GM19238 (cell line): ENCODE measurements around the gene HJV.

Experiments
- DNase-seq: peaks from one replicate; pipeline ENCODE4 v3.0.0; 2011; ENCODE audit warnings: low spot score; ENCODE audit not compliant: insufficient read length

HJV gene

GRCh38 chr1:145977016-145977415 lies 44.5 kb downstream of the HJV start:
- no peak for DNase-seq

DNA sequence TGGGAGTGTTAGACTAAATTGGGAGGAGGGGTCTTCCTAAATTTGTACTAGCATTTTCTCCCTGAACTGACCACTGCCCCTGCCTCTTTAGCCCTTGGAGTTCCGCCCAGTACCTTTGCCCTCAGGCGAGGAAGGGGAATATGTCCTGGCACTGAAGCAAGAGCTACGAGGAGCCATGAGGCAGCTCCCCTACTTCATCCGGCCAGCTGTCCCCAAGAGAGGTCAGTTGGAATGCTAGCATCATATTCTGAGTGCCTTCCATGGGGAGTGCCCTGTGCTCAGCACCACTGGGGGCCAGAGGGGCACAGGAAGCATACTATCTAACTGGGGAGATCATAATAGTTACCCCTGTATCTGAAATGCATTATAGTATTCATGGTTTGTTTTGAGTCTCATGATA lies 46.3 kb downstream of the HJV start:
- DNase-seq = no peak

DNA sequence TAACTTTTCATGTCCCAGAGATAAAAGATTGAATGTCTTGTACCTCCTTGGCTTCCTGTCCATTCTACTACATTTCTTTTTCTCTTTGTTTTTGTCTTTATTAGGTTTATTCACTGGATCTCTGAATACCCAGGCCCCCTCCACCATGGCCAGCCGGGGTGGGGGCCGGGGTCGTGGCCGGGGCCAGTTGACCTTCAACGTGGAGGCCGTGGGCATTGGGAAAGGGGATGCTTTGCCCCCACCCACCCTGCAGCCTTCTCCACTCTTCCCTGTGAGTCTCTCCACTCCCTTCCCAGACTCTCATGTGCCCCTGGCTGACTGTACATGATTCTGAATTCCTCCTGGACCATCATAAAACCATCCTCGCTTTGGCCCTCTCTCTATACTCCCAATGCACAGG lies 46.8 kb downstream of the HJV start:
- no peak for DNase-seq

- no peak for DNase-seq
These were observed 49.0 kb downstream of the HJV start for GRCh38 chr1:145972580-145972979.
